Measurements from ENCODE around the gene GPR173. TPM values are rescaled to one million over a fixed set of nuclear protein-coding genes. Genes with fewer than 3 reads are reported as not detected.

The GPR173 gene
- total RNA-seq, 6 experiments from 2014 or later = 0.13 to 0.51 (median 0.23) TPM; not detected in 3

DNA sequence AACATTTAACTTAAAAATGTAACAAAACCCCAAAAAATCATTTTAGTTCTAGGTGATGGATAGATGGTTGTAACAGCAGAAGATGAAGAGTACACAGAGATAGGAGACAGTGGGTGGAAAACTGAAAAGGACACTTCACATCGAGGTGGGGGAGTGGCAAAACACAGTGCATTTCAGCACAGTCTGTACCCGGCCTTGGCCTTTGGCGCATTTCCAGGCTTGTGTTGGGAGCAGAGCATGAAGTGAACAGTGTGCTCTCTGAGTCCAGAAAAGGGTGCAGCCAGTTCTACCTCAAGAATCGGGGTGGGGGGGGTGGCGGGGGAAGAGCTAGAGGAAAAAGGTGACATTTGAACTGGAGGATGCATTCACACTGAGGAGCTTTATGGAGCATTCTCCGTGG is 37.9 kb downstream of the GPR173 start:
- Histone ChIP-seq H3K9me3 (no peaks in the 10 kb centered on the region), H3K27ac (no peak overlapping the region), H3K36me3 (no peaks in the 10 kb centered on the region), H3K27me3 (no peaks in the 10 kb centered on the region), H3K4me3 (no peak overlapping the region), H3K4me1 (peaks cover 0 to 3% (median 0%) of the 10 kb centered on the region in 4 donors)
- intact Hi-C loops (cut with DNase I) = no loop called here
- ATAC-seq (peak in 2 of 4 donors; percentile 17 to 31), DNase-seq (peak in 2 of 3 donors; percentile 49 to 75)
- WGBS (ENCODE audit: insufficient coverage, low coverage, low lambda C conversion rate, missing lambda C conversion rate) = 33% methylated on average over 6 of the region's 6 CpGs
- no peak for TF ChIP-seq POLR2A (IDR thresholded peaks at IDR 0.05)

DNA sequence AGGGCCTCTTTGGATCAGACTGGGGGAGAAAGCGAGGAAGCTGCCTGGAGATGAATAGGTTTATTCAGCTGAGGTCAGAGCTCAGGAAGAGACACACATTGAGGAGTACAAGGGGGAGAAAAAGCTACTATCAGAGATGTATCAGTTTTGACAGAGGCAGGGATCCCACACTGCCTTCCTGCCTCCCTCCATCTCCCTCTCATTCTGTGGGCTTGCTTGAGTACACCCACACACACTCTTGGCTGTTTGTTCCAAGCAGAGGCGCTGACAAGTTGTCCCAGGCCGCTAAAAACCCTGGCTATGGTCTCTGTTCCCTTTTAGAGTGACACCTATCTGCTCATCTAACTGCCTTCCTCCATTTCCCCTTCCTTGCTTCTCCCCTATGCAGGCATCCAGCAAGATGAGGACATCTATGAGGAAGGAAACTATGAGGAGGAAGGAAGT is 38.8 kb downstream of the GPR173 start:
- no peak for TF ChIP-seq POLR2A (IDR thresholded peaks at IDR 0.05)
- TF ChIP-seq, protein P1, sequence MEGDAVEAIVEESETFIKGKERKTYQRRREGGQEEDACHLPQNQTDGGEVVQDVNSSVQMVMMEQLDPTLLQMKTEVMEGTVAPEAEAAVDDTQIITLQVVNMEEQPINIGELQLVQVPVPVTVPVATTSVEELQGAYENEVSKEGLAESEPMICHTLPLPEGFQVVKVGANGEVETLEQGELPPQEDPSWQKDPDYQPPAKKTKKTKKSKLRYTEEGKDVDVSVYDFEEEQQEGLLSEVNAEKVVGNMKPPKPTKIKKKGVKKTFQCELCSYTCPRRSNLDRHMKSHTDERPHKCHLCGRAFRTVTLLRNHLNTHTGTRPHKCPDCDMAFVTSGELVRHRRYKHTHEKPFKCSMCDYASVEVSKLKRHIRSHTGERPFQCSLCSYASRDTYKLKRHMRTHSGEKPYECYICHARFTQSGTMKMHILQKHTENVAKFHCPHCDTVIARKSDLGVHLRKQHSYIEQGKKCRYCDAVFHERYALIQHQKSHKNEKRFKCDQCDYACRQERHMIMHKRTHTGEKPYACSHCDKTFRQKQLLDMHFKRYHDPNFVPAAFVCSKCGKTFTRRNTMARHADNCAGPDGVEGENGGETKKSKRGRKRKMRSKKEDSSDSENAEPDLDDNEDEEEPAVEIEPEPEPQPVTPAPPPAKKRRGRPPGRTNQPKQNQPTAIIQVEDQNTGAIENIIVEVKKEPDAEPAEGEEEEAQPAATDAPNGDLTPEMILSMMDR (IDR thresholded peaks at IDR 0.05) = no peak
- peaks cover 0 to 3% (median 0%) of the 10 kb centered on the region in 4 donors for H3K4me1 ChIP-seq
- intact Hi-C loops (cut with DNase I) = no loop called here
- 46% methylated on average over 2 of the region's 3 CpGs for WGBS (ENCODE audit: insufficient coverage, low coverage, low lambda C conversion rate, missing lambda C conversion rate)
- no peak overlapping the region for H3K27ac ChIP-seq
- H3K27me3 ChIP-seq = no peaks in the 10 kb centered on the region
- H3K36me3 ChIP-seq = no peaks in the 10 kb centered on the region
- no peak overlapping the region for H3K4me3 ChIP-seq
- ATAC-seq = no peak
- no peaks in the 10 kb centered on the region for H3K9me3 ChIP-seq
- no peak for DNase-seq

DNA sequence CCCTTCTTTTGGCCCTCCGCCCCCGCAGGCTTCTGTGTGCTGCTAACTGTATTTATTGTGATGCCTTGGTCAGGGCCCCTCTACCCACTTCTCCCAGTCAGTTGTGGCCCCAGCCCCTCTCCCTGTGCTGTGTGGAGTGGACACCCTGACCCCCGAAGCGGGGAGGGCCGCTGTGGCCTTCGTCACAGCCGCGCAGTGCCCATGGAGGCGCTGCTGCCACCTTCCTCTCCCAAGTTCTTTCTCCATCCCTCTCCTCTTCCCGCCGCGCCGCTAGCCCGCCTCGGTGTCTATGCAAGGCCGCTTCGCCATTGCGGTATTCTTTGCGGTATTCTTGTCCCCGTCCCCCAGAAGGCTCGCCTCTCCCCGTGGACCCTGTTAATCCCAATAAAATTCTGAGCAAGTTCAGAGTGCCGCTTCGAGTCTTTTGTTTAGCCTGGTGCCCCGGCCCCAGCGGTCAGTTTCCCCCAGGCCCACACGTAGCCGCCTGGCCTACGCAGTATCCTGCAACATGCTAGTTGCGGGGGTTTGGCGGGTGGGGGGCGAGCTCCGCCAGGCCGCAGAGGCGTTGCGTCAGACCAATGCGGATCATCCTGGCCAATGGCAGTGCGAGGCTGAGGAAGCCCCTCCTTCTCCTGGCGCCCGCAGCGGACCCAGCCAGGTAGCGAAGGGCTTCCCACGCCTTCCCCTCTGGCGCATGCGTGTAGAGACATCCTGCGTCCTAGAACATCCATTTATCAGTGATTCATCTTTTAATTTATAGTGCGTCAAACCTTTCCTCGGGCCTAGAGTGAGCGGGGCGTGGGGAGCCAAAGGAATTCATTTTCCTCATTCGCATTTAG is 39.8 kb downstream of the GPR173 start:
- Histone ChIP-seq H3K4me3 (peak overlapping the region; percentile 19 to 48 (median 25)), H3K9me3 (no peaks in the 10 kb centered on the region), H3K4me1 (peaks cover 0 to 3% (median 0%) of the 10 kb centered on the region in 4 donors), H3K27me3 (no peaks in the 10 kb centered on the region), H3K27ac (peak overlapping the region in 2 of 3 donors; percentile 59 to 74), H3K36me3 (no peaks in the 10 kb centered on the region)
- TF ChIP-seq, protein P1 (IDR thresholded peaks at IDR 0.05) = no peak
- TF ChIP-seq POLR2A (IDR thresholded peaks at IDR 0.05) = no peak
- peak; percentile 82 to 88 (median 84) for ATAC-seq
- DNase-seq = peak; percentile 74 to 80 (median 78)
- intact Hi-C loops (cut with DNase I) = no loop called here
- WGBS (ENCODE audit: insufficient coverage, low coverage, low lambda C conversion rate, missing lambda C conversion rate) = 35% methylated on average over 29 of the region's 51 CpGs

DNA sequence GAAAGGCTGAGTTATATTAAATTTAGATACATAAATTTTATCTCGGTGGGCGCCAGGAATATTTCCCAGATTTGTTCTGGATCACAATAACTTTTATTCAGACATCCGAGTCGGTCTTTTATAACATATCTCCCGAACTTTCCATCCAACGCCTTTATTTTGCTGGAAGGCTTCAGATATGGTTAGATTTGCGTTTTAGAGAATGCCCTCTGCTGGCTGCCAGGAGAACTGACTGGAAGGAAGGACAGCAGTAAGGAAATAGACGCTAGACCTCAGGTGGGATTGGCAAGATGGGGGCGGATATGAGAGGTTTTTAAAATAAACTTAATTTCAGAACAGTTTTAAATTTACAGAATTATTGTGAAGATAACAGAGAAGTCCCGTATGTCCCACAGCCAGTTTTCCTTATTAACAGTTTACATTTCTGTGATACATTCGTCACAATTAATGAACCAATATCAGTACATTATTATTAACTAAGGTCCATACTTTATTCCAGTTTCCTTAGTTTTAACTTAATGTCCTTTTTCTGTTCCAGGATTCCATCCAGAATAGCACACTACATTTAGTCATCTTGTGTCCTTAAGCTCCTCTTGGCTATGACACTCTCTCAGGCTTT is 40.7 kb downstream of the GPR173 start:
- 14% methylated on average over 11 of the region's 11 CpGs for WGBS (ENCODE audit: insufficient coverage, low coverage, low lambda C conversion rate, missing lambda C conversion rate)
- no peaks in the 10 kb centered on the region for H3K9me3 ChIP-seq
- H3K4me3 ChIP-seq = peak overlapping the region; percentile 19 to 48 (median 25)
- no peaks in the 10 kb centered on the region for H3K36me3 ChIP-seq
- ATAC-seq (peak; percentile 23 to 37 (median 32)), DNase-seq (no peak)
- H3K27ac ChIP-seq = peak overlapping the region in 2 of 3 donors; percentile 59 to 74
- intact Hi-C loops (cut with DNase I) = no loop called here
- H3K4me1 ChIP-seq = no peaks in the 10 kb centered on the region
- TF ChIP-seq, protein P1 (IDR thresholded peaks at IDR 0.05) = peak; percentile 68 to 82 (median 80)
- TF ChIP-seq POLR2A (IDR thresholded peaks at IDR 0.05) = no peak
- no peaks in the 10 kb centered on the region for H3K27me3 ChIP-seq

DNA sequence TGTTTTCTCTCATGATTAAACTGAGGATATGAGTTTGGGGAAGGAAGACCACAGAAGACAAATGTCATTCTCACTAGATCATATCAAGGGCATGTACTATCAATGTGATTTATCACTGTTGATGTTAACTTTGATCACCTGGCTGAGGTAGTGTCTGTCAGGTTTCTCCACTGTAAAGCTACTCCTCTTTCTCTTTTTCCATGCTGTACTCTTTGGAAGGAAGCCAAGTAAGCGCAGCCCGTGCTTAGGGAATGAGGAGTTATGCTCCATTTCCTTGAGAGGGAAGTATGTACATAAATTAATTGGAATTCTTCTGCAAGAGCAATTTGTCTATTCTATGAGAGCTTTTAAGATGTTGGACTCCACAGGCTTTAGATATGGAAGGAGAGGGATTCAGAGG is 41.3 kb downstream of the GPR173 start:
- 86% methylated on average over 1 of the region's 2 CpGs for WGBS (ENCODE audit: insufficient coverage, low coverage, low lambda C conversion rate, missing lambda C conversion rate)
- TF ChIP-seq, protein P1 (IDR thresholded peaks at IDR 0.05) = no peak
- TF ChIP-seq POLR2A (IDR thresholded peaks at IDR 0.05) = no peak
- DNase-seq (no peak), ATAC-seq (no peak)
- intact Hi-C loops (cut with DNase I) = no loop called here
- Histone ChIP-seq H3K27ac (no peak overlapping the region), H3K36me3 (no peaks in the 10 kb centered on the region), H3K4me1 (no peaks in the 10 kb centered on the region), H3K9me3 (no peaks in the 10 kb centered on the region), H3K4me3 (no peak overlapping the region), H3K27me3 (no peaks in the 10 kb centered on the region)
